ENCODE data around the gene ERBIN. TPM values are rescaled to one million over a fixed set of nuclear protein-coding genes. Genes with fewer than 3 reads are reported as not detected.

ERBIN gene
- total RNA-seq, 1 donor from 2014 or later = 96.1 TPM

- intact Hi-C loops (cut with DNase I) = no loop called here
- DNase-seq (ENCODE audit: low spot score) (no peak), ATAC-seq (no peak)
Observed at GRCh38 chr5:66066826-66067225, 140.5 kb downstream of the ERBIN start.

- intact Hi-C loops (cut with DNase I) = no loop called here
Observed at GRCh38 chr5:66072031-66072430, 145.7 kb downstream of the ERBIN start.

GRCh38 chr5:66074901-66075300, 148.5 kb downstream of the ERBIN start:
- no peak for DNase-seq (ENCODE audit: low spot score)
- ATAC-seq = no peak
- intact Hi-C loops (cut with DNase I) = no loop called here

More at GRCh38 chr5:66072031-66072430, 145.7 kb downstream of the ERBIN start:
- ATAC-seq (no peak), DNase-seq (ENCODE audit: low spot score) (no peak)

- intact Hi-C loops (cut with DNase I) = no loop called here
- no peak for ATAC-seq
- no peak for DNase-seq (ENCODE audit: low spot score)
Observed at GRCh38 chr5:66080664-66081063, 154.3 kb downstream of the ERBIN start.

GRCh38 chr5:66089384-66089783, 163.0 kb downstream of the ERBIN start:
- ATAC-seq (no peak), DNase-seq (ENCODE audit: low spot score) (no peak)
- intact Hi-C loops (cut with DNase I) = no loop called here

GRCh38 chr5:66100851-66101250, 174.5 kb downstream of the ERBIN start:
- intact Hi-C loops (cut with DNase I) = no loop called here
- no peak for DNase-seq (ENCODE audit: low spot score)
- no peak for ATAC-seq

GRCh38 chr5:66113160-66113559, 186.8 kb downstream of the ERBIN start:
- intact Hi-C loops (cut with DNase I) = no loop called here
- DNase-seq (ENCODE audit: low spot score) = no peak
- ATAC-seq = no peak

GRCh38 chr5:66118304-66118703, 191.9 kb downstream of the ERBIN start:
- intact Hi-C loops (cut with DNase I) = no loop called here
- DNase-seq (ENCODE audit: low spot score) (no peak), ATAC-seq (no peak)

GRCh38 chr5:66122379-66123034, 196.1 kb downstream of the ERBIN start:
- intact Hi-C loops (cut with DNase I) = no loop called here
- ATAC-seq (no peak), DNase-seq (ENCODE audit: low spot score) (no peak)

GRCh38 chr5:66129144-66129543, 202.8 kb downstream of the ERBIN start:
- DNase-seq (ENCODE audit: low spot score) (no peak), ATAC-seq (no peak)
- intact Hi-C loops (cut with DNase I) = no loop called here

- ATAC-seq (no peak), DNase-seq (ENCODE audit: low spot score) (no peak)
- intact Hi-C loops (cut with DNase I) = no loop called here
Observed at GRCh38 chr5:66130493-66130892, 204.1 kb downstream of the ERBIN start.

Other genes with a start within 250 kb of the ERBIN start
- gene SGTB, start 204.5 kb upstream of the ERBIN start, total RNA-seq = 18.8 TPM
- 24.8 TPM for gene NLN, start 204.4 kb upstream of the ERBIN start, total RNA-seq
- 98.9 TPM for gene SREK1, start 217.7 kb downstream of the ERBIN start, total RNA-seq